ENCODE measurements around the gene AQP12A. TPM values are rescaled to one million over a fixed set of nuclear protein-coding genes. Genes with fewer than 3 reads are reported as not detected.
A peak's percentile ranks its signal among the peaks of the same experiment; 100 is the strongest.

AQP12A gene
- total RNA-seq, 1 donor from 2014 or later: not detected

DNA sequence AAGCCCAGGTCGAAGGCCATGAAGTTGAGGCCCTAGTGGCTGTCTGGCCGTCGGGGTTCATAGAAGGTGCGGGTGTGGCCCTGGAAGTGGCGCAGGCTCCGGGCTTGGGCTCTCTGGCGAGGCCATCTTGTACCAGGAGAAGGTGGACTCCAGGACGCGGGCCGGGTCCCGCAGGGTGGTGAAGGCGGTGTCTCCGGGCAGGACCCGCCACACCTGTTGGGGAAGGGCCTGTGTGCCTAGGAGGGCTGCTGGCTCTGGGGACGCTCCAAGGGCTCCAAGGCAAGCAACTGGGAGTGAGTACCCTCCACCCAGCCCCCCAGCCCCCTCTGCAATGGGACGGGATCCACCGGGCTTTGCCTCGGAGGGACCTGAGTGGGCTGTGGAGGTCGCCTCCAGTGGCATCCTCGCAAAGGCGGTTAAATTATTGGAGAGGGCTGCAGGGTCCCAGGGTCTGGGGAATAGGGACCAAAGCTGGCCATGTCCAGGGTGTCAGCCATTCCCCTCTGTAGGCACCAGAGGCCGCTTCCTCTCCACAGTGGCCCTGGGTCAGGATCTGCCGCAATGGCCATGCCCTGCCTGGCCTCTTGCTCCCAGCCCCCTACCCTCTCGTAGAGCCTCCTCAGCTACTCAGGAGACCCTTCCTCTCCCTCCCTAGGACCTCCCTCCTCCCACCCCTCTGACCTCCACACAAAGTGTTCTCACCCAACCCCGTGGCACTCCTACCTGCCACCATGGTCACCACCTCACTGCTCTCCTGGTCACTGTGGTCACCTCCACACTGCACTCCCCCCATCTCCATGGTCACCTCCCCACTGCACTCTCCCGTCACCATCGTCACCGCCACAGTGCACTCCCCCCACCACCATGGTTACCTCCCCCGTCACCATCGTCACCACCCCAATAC is 10.3 kb downstream of the AQP12A start:
- intact Hi-C loops (cut with DNase I): no loop called here
- ATAC-seq: no peak
- no peak for DNase-seq (ENCODE audit: low spot score)

DNA sequence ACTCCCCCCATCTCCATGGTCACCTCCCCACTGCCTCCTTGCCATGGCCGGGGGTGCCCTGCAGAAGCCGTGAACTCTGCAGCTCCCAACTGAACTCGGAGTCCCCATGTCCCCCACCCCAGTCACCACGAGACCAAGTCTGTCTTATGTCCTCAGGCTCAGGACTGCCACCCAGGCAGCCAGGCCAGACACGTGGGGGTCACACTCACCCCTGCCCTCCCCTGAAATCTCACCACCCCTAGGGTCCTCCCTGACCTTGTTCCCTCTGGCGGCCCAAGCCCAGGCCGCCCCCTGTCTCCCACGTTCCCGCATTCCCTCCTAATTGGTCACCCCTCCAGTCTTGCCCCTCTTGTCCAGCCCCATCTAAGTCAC is 11.0 kb downstream of the AQP12A start:
- intact Hi-C loops (cut with DNase I): no loop called here
- DNase-seq (ENCODE audit: low spot score): no peak
- no peak for ATAC-seq

DNA sequence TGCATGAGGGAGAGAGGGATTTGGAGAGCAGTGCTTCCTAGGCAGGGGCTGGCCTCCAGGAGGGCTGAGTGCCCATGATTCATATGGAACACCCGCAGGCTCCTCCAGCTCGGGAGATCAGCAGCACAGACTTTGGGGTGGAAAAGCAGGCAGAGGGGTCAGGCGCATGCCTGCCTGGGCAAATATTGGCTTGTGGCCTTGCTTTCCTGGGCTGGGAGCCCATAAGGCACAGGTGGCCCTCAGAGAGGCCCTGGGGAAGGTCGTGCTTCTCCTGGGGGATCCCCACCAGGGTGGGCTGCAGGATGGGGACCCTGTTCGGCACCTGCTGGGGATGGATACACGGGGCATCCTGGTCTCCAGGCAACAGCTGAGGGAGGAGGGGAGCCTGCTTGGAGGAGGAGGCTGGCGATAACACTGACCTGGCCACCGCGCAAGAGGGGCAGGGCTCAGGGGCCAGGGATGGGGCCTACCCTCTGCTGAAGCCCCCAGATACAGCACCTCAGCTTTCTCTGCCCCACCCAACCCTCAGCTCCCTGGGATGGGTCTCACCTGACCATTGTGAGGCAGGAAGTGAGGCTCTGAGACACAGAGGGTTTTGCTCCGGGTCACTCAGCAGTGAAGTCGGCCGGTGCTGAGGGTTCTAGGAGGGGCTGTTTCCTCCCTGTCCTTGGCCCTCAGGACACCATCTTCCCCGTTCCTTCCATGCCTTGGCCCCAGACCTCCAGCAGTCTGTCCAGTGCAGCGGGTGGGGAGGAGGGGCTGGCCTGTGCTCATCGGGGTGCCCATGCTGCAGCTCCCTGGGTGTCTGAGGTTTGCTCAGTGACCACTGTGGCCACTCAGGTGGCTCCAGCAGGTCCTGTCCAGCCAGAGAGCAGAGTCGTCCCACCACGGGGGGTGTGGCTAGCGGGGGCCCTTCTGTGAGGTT is 12.0 kb downstream of the AQP12A start:
- ATAC-seq: no peak
- intact Hi-C loops (cut with DNase I): no loop called here
- no peak for DNase-seq (ENCODE audit: low spot score)

DNA sequence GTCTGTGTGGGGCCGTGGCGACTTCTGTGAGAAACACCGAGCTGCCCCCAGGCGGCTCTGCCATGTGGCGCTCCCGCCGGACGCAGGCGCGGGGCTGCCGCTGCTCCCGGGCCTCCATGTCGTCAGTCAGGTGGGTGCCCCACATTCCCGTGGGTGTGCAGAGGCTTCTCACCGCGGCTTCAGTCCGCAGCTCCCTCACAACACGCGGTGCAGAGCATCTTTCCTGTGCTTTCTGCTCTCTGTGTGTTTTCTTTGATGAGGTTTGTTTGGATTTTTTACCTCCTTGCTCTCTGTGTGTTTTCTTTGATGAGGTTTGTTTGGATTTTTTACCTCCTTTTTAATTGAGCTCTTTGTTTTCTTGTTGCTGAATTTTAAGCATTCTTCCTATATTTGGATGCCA is 13.0 kb downstream of the AQP12A start:
- intact Hi-C loops (cut with DNase I): no loop called here
- DNase-seq (ENCODE audit: low spot score) (no peak), ATAC-seq (no peak)

DNA sequence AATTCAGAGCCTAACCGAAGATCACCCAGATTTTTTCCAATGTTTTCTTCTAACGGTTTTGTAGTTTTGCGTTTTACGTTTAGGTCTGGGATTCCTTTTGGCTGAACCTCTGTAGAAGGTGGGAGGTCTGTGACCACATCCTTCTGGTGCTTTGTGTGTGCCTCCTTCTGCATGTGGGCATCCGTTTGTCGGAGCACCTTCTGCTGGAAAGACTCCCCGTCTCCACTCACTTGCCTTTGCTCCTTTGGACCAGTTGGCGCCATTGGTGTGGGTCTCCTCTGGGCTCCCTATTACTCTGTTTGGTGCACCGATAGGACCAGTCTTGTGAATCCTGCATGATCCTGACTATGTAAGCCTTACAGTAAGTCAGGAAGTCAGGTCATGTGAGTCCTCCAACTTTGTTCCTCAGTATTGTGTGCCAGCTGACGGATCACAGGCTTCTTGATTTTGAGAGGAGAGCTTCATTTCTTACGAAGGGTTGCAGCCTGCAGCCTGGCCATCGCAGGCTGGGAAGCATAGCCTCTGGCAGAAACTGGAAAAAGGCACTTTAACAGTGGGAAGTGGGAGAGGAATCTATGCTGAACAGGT is 13.6 kb downstream of the AQP12A start:
- intact Hi-C loops (cut with DNase I): no loop called here
- DNase-seq (ENCODE audit: low spot score): no peak
- no peak for ATAC-seq

DNA sequence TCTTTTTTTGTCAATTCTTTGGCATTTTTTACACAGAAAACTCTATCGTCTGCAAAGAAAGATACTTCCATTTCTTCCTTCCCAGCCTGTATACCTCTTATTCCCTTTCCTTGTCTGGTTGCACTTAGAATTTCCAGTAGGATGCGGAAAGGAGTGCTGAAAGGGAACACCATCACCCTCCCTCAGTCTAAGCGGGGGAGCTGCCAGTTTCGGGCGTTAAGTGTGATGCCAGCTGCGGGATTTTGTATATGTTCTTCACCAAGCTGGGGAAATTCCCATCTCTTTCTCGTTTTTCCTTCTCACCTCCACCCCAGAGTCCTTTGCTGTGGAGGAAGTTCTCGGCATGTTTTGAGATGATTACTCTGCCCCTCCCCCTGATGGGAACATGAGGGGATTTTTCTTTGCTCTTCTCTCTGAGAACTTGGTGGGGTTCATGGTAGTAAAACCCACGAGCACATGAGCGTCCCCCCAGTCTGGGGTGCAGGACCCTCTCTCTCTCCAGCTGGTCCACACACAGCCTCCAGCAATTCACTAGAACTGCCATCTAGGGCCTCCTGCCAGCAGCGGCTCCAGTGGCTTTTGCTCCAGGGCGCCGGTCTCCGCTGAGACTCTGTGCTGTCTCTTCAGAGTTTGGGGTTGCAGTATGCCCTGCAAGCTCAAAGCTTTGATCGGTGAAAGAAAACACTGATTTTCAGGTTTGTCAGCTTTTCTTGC is 15.5 kb downstream of the AQP12A start:
- DNase-seq (ENCODE audit: low spot score) (no peak), ATAC-seq (no peak)
- intact Hi-C loops (cut with DNase I): no loop called here

DNA sequence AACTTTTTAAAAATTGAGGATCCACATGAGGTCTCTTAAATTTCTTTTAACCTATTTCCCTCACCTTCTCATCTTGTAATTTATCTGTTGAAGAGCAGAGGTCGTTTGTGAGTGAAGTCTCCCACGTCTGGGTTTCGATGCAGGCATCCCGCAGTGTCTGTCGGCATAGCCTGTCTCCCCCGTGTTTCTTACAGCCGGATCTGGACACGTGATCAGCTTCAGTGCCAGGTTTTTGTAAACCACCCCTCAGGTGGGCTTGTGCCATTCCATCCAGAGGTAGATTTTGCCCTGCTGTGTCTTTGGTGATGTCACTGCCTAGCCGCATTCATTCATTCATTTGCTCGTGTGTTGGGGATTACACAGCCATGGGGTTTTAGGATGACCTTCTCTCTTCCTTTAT is 16.2 kb downstream of the AQP12A start:
- ATAC-seq (no peak), DNase-seq (ENCODE audit: low spot score) (no peak)
- intact Hi-C loops (cut with DNase I): no loop called here

DNA sequence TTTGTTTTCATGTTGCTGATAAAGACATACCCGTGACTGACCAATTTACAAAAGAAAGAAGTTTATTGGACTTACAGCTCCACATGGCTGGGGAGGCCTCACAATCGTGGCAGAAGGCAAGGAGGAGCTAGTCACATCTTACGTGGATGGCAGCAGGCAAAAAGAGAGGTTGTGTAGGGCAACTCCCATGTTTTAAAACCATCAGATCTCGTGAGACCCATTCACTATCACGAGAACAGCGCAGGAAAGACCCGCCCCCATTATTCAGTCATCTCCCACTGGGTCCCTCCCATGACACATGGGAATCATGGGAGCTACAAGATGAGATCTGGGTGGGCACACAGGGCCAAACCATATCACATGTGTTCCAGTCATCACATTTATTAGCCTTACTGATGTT is 16.8 kb downstream of the AQP12A start:
- intact Hi-C loops (cut with DNase I): no loop called here
- DNase-seq (ENCODE audit: low spot score) (no peak), ATAC-seq (no peak)

DNA sequence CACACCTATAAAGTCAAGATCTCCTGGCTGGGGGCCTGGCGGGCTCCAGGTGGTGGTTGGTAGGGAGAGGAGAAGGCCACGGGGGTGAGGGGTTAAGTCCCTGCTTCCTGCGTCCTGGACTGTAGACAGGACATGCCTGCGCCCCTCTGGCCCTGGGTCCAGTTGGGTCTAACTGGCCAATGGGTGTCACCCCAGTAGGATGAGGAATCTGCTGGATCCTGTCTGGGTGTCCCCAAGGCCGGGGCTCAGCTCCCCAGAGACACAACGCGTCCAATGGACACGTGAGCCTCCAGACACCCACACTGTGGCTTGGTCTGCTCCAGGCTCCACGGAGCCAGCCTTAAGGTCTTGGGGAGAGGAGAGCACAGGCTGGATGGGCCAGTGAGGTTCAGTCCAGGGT is 19.6 kb downstream of the AQP12A start:
- intact Hi-C loops (cut with DNase I): no loop called here
- DNase-seq (ENCODE audit: low spot score) (no peak), ATAC-seq (no peak)

DNA sequence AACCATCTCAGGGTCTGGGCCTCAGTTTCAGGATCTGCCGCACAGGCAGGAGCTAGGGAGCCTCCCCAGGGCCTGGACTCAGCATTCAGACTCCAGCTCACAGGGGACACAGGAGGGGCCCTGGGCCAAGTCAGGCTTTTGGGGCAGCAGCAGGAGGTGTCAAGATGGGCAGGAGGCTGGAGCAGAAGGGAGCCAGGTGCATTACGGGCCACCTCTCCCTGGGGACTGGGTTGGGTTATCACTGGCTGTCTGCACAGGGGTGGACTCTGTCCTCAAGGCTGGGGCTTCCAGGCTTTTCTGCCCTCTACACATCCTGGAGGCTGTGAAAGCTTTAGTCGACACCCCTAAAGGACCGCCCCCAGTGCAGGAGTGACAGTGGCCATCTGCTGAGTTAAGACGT is 20.0 kb downstream of the AQP12A start:
- no peak for DNase-seq (ENCODE audit: low spot score)
- intact Hi-C loops (cut with DNase I): no loop called here
- ATAC-seq: no peak

DNA sequence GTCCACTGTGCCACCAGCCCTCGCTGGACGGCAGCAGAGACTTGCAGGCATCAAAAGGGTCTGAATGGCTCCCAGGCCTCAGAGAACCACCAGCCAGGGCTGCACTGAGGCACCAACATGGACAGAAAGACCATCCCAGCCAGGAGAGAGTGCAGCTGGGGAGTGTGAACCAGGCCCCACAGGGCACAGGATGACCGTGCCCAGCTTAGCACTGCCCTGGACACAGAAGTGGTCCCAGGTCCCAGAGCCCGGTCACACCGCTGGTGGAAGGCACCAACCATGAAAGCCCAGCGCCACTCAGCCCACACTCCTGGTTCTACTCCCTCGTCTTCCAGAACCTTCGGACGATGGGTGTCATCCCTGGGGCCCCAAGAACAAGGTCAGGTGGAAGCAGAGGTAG is 20.5 kb downstream of the AQP12A start:
- intact Hi-C loops (cut with DNase I): no loop called here
- DNase-seq (ENCODE audit: low spot score): no peak
- ATAC-seq: no peak

DNA sequence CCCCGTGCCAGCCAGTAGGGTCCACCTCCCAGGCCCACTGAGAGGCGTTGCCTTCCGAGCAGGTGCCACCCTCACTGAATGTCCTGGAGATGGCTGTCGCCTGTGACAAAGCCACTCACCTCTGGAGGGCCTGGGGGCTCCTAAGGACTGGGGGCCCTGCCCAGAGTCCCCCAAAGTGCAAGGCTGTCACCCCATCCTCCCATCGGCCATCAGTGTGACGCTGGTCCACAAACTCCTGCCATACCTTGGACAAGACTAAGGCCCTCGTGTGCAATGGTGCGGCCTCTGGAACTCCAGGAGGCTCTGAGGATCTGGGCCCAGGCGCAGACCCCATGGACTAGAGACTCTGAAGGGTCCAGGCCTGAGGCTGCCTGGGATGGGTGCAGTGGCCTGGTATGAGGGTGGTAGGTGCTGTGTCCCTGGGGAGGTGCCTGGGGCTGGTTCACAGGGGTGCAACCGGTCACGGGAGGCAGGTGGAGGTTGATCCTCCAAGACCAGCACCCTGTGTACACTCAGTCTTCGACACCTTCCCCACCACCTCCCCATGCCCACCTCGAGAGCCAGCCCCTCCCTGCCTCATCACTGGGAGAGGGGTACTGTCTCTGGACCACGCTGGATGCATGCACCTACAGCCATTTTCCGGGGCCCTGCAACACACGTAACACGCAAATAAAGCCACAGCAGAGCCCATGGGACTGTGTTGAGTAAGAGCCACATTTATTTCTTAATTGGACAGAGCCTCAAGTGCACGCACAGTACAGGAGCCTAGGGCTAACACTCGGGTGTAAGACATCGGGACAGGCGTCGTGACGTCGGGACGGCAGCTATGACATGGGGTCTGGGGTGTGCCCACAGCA is 21.6 kb downstream of the AQP12A start:
- ATAC-seq (peak; percentile 19), DNase-seq (ENCODE audit: low spot score) (no peak)
- intact Hi-C loops (cut with DNase I): no loop called here

DNA sequence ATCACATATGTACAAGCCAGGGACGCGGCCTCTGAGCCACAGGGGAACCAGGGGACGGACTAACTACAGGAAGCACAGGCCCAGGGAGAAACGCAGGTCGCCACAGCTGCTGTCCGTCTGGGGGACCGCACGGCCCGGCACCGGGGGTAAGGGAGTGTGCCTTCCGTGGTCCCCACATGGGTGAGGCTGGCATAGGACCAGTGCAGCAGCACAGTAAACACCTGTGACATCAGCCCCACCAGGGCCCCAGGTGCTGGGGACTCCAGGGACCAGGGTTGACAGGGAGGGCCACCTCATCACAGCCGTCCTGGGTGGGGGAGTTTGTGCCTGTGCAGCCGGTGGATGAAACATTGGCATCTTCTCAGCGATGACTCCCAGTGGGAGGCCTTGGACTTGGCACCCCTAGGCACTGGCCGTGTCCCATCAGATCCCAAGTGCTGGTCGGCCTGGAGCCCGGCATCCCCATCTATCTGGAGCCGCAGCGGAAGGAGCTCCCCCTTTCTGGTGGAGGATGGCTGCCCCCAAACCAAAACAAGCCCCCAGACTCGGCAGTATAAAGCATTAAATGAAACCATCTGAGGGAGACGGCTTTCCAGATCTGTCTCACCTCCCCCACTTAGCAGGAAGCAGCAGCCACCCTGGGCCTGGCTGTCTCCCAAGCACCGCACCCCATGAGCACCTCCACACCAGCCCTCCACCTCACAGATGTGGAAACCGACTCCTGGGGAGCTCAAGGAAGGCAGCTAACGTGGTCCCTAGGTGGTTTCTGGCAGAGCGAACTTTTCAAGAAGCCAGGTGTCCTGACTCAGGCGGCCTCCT is 22.5 kb downstream of the AQP12A start:
- ATAC-seq: peak; percentile 9
- DNase-seq (ENCODE audit: low spot score): no peak
- intact Hi-C loops (cut with DNase I): no loop called here

DNA sequence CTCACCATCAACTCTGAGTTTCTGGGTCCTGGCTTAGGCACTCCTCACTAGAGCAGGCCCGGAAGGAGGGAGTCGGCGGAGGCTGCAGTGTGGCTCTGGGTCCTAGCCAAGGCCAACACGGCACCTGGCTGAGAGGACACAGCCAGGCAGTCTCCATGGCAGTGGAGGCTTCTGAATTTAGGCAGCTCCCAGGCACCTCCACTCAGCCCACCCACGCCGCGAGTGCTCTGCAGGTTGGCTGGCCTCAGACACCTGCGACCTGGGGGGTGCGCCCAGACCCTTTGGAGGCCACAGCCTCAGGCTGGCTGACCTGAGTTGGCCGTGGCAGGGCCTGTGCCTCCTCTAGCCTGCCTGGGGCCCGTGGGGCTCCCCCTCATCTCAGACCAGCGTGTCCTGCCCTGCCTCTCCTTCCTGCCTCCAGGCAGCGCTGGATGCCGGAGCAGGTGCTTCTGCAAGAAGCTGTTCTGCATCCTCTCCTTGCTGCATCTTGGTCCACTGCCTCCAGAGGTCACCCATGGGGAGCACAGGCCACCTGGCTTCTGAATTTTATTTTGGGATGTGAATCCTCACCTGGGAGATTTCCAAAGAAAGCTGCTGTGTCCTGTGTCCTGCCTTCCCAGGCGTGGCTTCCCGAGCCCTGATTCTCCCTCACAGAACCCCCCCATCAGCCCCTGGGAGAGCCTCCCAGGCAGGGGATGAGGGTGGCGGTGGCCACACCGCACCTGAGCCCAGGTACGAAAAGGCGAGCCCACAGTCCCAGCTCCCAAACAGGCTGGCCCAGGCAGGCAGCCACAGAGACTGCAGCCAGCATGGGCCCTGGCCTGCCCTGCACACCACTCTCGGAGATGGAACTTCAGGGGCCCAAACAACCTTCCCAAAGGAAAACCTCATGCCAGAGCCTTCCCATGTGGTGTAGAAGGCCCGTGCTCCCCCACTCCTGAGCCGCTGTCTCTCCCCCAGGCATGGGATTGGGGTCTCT is 23.4 kb downstream of the AQP12A start:
- intact Hi-C loops (cut with DNase I): no loop called here
- ATAC-seq: no peak
- no peak for DNase-seq (ENCODE audit: low spot score)

DNA sequence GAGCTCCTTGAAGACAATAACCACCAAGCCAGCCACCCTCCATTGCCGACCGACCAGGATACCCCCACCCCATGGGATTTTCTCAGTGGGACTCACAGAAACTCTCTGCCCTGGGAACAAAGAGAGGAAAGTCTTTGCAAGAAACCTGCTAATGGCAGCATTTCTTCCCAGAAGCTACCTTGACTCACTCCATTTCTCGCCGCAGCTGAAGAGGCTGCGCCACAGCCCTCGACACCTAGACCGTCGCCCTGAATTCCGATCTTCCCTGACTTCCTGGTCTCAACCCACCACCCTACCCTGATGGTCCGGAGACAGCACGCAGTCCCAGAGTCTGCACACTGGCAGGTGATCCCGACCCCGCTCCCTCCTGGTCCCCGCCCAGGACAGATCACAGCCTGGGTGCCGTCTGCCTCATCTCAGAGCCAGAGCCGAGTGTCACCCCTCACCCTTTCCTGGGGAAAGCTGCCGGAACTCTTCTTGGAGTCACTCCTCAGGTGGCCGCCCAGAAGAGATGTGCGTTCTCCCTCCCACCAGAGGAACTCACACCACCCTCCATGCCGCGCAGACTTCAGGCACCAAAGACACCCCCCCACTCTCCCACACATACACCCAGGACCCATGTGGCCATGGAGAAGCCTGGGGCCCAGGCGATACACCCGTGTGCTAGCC is 24.6 kb downstream of the AQP12A start:
- ATAC-seq (no peak), DNase-seq (ENCODE audit: low spot score) (no peak)
- intact Hi-C loops (cut with DNase I): no loop called here

DNA sequence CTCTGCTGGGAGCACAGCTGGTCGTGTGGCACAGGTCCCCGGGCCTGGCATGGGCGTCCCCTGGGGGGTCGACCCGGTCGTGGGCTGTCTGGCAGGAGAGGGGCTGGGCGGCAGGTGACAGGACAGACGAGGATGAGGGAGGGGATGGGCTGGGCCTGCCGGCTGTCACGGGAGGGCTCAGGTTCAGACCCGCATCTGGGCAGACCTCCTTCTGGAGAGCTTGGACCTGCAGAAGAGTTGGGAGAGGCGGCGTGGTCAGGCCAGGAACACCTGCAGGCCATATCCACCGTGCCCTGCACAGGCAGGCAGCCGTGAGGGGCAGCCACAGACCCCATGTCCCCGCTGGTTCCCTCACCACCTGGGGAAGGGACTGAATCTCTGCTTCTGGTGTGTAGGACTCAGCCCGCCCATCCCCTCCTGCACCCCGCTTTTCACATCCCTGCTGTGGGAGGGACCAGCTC is 25.5 kb downstream of the AQP12A start:
- ATAC-seq: no peak
- no peak for DNase-seq (ENCODE audit: low spot score)
- intact Hi-C loops (cut with DNase I): no loop called here
